HG03432 (cell line): ENCODE data around the gene RNF115.
"Not testable (repeated sequence)": the region's sequence is repeated elsewhere in the genome, so short reads cannot be mapped to it uniquely, and the experiment has no call there.

Source experiments
- ATAC-seq: cut with Tn5 transposase; IDR thresholded peaks from one replicate; pipeline ENCODE4 v1.9.1; 2021; ENCODE audit warnings: mild to moderate bottlenecking, moderate library complexity; ENCODE audit not compliant: unreplicated experiment

Gene RNF115

DNA sequence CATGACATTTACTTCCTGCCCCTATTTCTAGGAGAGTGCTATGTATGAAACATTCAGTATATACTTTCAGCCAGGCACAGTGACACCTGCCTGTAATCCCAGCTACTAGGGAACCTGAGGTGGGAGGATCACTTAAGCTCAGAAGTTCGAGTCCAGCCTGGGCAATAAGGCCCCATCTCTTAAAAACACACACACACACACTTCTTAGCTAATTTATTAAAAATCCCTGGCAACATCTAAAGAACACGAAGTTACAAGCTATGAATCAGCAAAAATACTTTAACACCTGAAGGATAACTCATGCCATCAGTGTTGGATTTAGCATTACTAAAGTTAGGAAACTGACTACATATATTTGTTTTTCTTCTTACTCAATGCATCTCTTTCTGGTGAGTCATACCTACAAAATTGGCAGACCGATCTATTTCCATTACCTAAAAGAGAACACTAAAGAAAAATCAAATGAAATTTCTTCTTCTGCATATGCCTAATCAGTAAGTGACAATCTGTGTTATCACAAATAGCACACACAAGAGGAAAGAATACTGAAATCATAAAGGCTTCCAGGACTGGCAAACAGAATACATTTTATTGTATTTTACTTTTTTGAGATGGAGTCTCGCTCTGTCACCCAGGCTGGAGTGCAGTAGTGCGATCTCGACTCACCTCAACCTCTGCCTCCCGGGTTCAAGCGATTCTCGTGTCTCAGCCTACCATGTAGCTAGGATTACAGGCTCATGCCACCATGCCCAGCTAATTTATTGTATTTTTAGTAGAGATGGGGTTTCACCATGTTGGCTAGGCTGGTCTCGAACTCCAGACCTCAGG is 41.4 kb downstream of the RNF115 start:
- ATAC-seq: no peak

- no peak for ATAC-seq
Measured at GRCh38 chr1:145778146-145778540, 45.8 kb downstream of the RNF115 start.

- no peak for ATAC-seq
Measured at GRCh38 chr1:145777357-145778145, 46.3 kb downstream of the RNF115 start.

GRCh38 chr1:145773423-145773822 is 50.5 kb downstream of the RNF115 start:
- ATAC-seq: no peak

GRCh38 chr1:145771056-145771455 is 52.8 kb downstream of the RNF115 start:
- ATAC-seq: no peak

DNA sequence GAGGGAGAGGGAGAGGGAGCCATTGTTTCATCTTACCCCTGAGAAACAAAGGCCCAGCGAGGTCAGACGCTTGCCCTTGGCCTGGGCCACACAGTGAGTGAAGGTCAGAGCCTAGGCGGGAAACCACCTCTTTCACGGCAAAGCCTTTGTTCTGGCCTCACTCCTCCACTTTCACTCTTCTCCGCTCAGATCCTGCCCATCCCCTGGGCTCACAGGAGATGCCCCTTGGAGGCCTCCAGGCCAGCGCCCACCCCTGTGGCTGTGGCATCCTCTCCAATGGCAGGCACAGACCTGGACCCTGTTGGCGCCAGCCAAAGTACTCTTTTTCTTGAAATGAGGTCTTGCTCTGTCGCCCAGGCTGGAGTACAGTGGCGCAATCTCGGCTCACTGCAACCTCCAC is 55.9 kb downstream of the RNF115 start:
- not testable (repeated sequence) for ATAC-seq

DNA sequence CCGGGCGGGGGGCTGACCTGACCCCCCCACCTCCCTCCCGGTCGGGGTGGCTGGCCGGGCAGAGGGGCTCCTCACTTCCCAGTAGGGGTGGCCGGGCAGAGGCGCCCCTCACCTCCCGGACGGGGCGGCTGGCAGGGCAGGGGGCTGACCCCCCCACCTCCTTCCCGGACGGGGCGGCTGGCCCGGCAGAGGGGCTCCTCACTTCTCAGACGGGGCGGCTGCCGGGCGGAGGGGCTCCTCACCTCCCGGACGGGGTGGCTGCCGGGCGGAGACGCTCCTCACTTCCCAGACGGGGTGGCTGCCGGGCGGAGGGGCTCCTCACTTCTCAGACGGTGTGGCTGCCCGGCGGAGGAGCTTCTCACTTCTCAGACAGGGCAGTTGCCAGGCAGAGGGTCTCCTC is 57.0 kb downstream of the RNF115 start:
- ATAC-seq: not testable (repeated sequence)

DNA sequence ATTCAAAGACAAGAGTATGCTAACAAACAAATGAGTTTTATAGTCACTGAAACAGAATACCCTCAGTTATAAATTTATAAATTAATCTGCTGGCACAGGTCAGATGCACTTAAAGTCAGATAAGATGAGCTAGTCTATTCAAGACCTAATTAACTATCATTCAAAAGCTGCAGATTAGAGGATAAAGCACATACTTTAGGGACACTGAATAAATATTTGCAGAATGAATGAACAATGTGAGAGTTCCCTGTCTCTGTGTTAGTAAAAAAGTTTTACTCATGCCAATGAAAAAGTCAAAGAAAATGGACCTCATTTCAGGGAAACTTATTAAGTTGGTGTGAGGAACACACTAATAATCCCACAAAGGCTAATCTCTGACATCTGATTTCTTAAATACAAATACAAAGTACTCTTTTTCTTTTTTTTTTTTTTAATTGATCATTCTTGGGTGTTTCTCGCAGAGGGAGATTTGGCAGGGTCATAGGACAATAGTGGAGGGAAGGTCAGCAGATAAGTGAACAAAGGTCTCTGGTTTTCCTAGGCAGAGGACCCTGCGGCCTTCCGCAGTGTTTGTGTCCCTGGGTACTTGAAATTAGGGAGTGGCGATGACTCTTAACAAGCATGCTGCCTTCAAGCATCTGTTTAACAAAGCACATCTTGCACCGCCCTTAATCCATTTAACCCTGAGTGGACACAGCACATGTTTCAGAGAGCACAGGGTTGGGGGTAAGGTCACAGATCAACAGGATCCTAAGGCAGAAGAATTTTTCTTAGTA is 58.1 kb downstream of the RNF115 start:
- not testable (repeated sequence) for ATAC-seq

DNA sequence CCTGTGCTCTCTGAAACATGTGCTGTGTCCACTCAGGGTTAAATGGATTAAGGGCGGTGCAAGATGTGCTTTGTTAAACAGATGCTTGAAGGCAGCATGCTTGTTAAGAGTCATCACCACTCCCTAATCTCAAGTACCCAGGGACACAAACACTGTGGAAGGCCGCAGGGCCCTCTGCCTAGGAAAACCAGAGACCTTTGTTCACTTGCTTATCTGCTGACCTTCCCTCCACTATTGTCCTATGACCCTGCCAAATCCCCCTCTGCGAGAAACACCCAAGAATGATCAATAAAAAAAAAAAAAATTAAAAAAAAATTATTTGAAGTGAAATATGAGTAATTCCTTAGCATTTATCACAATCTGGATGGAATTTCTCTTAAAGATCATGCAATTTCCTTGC is 58.8 kb downstream of the RNF115 start:
- ATAC-seq: not testable (repeated sequence)

DNA sequence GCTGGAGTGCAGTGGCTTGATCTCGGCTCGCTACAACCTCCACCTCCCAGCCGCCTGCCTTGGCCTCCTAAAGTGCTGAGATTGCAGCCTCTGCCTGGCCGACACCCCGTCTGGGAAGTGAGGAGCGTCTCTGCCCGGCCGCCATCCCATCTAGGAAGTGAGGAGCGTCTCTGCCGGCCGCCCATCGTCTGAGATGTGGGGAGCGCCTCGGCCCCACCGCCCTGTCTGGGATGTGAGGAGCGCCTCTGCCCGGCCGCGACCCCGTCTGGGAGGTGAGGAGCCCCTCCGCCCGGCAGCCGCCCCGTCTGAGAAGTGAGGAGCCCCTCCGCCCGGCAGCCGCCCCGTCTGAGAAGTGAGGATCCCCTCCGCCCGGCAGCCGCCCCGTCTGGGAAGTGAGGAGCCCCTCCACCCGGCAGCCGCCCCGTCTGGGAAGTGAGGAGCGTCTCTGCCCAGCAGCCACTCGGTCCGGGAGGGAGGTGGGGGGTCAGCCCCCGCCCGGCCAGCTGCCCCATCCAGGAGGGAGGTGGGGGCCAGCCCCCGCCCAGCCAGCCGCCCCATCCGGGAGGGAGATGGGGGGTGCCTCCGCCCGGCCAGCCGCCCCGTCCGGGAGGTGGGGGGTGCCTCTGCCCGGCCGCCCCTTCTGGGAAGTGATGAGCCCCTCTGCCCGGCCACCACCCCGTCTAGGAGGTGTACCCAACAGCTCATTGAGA is 59.5 kb downstream of the RNF115 start:
- ATAC-seq: not testable (repeated sequence)

DNA sequence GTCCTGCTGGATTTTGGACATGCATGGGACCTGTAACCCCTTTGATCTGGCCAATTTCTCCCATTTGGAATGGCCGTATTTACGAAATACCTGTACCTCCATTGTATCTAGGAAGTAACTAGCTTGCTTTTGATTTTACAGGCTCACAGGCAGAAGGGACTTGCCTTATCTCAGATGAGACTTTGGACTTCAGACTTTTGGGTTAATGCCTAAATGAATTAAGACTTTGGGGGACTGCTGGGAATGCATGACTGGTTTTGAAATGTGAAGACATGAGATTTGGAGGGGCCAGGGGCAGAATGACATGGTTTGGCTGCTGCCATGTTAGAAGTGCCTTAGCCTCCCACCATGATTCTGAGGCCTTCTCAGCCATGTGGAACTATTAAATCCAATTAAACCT is 61.9 kb downstream of the RNF115 start:
- not testable (repeated sequence) for ATAC-seq

DNA sequence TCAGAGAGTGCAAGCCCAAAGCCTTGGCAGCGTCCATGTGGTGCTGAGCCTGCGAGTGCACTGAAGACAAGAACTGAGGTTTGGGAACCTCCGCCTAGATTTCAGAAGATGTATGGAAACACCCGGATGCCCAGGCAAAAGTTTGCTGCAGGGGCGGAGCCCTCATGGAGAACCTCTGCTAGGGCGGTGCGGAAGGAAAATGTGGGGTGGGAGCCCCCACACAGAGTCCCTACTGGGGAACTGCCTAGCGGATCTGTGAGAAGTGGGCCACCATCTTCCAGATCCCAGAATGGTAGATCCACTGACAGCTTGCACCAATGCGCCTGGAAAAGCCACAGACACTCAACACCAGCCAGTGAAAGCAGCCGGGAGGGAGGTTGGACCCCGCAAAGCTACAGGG is 62.4 kb downstream of the RNF115 start:
- ATAC-seq: not testable (repeated sequence)

- not testable (repeated sequence) for ATAC-seq
Measured at GRCh38 chr1:145760395-145760949, 63.4 kb downstream of the RNF115 start.

- no peak for ATAC-seq
Measured at GRCh38 chr1:145759721-145760120, 64.2 kb downstream of the RNF115 start.

- ATAC-seq: no peak
Measured at GRCh38 chr1:145758575-145758974, 65.3 kb downstream of the RNF115 start.

- ATAC-seq: no peak
Measured at GRCh38 chr1:145758116-145758515, 65.8 kb downstream of the RNF115 start.

- ATAC-seq: no peak
Measured at GRCh38 chr1:145757420-145757819, 66.5 kb downstream of the RNF115 start.

GRCh38 chr1:145751491-145752037 is 72.3 kb downstream of the RNF115 start:
- no peak for ATAC-seq

DNA sequence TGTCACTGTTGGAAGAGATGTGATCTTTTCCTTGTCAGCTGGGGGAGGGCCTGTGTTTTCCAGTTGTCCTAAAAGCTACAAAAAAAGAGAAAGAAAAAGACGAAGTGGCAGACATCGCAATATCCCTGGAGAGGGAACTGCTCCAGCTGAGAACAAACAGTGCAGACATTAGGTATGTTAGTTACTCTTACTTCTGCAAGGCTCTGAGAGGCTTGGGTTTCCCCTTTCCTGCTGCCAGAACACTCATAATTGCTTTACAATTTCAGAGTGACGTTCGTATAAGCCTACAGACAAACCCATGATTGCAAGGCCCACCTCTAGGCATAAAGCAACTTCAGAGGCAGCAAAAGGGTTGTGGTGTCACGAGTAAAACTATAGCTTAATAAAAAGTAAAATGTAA is 73.5 kb downstream of the RNF115 start:
- no peak for ATAC-seq
